HG03565 (cell line): ENCODE data around the gene CCR5AS.
"Not testable (repeated sequence)": the region's sequence is repeated elsewhere in the genome, so short reads cannot be mapped to it uniquely, and the experiment has no call there.

Source experiments
- ATAC-seq: cut with Tn5 transposase; IDR thresholded peaks from one replicate; pipeline ENCODE4 v1.9.1; 2021; ENCODE audit warnings: mild to moderate bottlenecking, moderate library complexity; ENCODE audit not compliant: unreplicated experiment

The CCR5AS gene

DNA sequence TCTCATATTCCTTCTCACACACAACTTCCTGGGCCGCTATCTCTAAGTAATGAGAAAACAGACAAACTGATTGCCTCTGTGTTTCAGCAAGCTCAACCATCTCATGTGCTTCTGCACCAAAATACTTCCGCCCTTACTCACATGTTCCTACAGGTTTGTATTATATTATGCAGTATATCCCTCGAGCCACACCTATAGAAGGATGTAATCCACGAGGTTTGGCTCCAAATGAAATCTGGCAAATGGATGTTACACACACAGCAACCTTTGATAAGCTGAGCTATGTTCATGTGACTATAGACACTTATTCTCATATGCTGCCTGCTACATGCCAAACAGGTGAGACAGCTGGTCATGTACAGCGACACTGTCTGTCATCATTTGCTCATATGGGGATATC lies 22.8 kb upstream of the CCR5AS start:
- ATAC-seq = no peak

DNA sequence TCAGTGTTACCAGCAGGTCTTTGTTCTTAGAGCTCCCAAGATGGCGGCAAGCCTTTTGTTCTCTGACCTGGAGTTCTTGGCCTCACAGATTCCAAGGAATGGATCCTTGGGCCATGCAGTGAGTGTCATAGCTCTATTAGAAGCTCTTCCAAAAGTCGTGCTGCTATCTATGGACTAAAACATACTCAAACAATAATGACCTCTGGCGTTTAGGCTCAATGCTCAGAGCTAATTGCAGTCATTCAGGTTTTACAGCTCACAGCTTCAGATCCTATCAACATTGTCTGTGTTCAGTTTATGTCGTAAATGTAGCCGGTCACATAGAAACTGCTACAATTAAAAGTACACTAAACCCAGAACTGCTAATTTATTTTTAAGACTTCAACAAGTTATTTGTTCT lies 22.4 kb upstream of the CCR5AS start:
- no peak for ATAC-seq

DNA sequence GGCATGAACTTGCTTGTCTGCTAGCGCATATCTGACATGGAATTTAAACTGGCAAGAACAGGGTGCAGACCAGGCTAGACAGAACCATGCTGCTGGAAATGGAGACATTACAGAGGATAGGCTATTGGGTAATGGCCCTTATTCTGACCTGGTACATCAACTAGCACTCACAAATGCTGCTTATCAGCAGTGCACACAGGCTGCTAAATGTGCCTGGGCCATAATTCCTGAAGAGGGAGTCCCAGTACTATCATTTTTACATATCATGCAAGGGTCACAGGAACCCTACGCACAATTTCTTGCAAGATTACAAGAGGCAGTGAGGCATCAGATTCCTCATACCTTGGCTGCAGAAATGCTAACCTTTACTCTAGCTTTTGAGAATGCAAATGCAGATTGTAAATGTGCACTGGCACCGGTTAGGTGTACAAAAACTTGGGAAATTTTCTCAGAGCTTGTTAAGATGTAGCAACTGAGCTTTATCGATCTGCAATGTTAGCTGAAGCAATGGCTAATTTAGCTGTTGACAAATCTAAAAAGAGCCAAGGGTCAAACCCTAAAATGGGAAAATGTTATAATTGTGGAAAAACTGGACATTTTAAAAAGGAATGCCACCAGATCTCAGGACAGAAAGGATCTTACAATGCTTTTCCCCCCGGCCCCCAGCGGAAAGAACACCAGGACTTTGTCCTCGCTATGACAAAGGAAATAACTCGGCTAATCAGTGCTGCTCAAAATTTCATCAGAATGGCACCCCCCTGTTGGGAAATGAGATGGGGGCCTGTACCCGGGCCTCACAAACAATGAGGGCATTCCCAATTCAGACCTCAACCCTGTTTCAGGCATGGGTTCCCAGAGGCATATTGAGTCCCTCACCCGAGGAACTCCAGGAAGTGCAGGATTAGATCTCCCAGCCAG lies 21.3 kb upstream of the CCR5AS start:
- ATAC-seq = no peak

DNA sequence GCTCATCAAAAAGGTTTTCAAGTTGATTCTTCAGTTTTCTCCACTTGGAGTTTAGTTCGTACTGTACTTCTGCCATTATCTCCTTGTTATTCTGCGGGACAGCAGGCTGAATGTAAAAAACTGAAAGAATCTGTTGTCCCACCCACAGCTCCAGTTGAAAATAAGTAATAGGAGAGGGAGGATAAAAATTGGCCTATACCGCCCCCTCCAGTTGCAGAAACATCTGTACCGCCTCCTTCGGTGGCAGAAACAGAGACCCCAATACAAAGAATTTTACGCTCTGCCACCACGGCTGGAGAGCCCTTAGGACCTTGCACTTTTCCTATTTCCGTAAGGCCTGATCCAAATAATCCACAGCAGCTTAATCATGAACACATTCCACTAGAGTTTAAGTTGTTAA lies 20.5 kb upstream of the CCR5AS start:
- ATAC-seq = not testable (repeated sequence)

DNA sequence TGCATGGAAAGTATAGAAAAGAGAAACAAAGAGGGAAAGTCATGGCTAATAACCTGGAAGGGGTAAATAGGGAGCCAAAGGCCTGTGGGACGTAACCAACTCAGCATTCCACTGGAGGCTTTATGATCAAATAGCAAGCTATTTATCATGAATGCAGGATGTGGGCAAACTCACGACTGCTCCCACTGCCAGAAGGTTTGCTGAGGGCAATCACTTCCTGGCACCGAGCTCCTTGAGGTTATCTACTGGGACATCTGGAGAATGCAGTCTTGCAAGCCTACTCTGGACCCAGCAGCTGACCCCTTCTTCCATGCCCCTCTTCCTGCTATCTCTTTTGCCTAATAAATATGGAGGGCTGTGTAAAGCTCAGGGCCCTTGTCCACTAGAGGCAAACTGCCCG lies 19.6 kb upstream of the CCR5AS start:
- ATAC-seq = not testable (repeated sequence)

DNA sequence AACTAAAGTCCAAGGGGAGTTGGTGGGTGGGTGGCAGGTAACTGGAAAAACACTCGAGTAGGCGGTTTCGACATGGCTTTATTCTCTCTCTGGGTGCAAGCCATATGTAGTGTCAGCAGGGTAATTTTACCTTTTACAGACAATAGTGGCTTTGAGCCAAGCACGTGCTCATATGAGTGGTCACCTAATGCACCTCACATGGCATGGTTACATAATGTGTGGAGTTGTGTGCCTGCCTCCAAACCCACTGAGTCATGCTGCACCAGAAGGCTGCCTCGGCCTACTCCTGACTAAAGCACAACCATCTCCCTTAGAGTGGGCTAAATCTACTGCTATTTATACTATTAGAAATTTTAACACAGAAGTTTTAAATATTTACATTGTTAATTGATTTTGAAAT lies 16.7 kb upstream of the CCR5AS start:
- ATAC-seq = no peak

DNA sequence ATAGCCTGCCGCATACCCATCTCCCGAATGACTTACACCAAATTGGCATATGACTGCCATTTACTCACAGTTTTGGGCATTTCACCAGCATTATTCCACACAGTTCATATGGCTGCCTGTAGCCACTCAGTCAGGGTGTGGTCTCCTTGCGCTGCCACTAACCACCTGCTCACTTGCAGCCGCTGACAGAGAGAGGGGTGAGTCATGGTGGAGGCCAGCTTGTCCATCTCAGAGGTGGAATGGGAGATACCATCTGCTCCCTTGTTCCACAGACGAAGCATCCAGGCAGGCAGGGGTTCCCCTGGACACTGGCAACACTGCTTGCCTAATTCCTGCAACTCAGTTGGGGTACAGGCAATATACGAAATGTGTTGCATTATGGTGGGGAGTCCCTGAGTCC lies 15.8 kb upstream of the CCR5AS start:
- ATAC-seq = no peak

DNA sequence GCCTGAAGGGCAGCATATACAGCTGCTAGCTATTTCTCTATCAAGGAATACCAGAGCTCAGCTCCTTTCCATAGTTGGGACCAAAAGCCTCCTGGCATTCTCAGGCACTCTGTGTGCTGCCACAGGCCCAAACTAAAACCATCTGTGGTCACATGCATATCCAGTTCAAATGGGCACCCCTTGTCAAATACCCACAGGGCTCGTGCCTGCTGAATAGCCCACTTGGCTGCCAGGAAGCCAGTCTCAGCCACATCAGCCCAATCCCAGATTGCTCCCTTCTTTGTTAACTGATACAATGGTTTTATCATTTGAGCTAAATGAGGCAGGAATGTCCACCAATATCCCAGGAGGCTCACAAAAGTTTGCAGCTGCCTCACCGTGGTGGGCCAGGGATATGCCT lies 14.1 kb upstream of the CCR5AS start:
- ATAC-seq = no peak

DNA sequence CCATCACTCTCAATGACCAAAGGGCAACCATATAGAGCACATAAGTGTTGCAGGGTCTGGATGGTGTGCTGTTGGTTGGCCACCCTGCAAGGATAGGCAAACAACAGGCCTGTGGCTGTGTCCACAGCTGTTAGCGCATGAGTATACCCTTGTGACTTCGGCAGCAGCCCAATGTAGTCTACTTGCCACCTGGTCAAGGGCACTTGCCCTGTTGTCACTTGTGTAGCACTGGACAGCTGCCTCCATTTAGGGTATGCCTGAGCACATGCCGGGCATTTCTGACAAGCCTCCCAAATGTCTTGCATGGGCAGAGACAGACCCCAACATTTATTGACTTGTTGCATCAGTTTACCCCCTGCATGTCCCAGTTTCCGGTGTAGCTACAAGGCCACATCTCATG lies 12.9 kb upstream of the CCR5AS start:
- ATAC-seq = no peak

DNA sequence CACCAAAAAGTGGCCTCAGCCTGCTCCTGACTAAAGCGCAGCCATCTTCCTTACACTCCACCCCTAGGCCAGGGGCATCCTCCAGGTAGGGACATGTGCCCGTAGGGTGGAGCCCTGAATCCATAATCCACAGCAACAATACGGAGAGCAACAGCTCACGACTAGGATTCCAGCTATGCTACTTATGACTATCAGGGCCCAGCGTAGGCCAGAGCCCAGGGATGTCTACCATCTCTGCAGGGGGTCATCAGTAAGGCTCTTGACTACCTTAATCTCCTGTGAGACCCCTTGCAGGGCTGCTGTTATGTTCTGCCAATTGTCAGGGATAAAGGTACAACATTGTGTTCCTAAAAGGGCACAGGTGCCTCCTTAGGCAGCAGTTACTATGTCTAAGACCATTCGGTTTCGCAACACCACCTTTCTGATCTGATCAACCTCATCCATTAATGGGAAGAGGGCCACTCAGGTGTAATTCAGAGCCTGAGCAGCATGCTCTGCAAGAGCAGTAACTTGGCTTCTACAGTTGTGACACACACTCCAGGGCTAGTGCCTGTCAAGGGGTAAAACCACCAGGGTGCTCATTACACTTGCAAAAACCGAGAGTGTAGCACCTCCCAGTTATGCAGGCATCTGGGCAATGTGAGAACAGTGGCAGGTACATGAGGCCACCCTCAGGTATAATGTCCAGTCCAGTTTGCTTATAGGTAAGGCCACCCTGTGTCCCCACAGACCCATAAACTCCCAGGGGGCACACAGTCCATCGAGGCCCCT lies 11.2 kb upstream of the CCR5AS start:
- ATAC-seq = no peak

DNA sequence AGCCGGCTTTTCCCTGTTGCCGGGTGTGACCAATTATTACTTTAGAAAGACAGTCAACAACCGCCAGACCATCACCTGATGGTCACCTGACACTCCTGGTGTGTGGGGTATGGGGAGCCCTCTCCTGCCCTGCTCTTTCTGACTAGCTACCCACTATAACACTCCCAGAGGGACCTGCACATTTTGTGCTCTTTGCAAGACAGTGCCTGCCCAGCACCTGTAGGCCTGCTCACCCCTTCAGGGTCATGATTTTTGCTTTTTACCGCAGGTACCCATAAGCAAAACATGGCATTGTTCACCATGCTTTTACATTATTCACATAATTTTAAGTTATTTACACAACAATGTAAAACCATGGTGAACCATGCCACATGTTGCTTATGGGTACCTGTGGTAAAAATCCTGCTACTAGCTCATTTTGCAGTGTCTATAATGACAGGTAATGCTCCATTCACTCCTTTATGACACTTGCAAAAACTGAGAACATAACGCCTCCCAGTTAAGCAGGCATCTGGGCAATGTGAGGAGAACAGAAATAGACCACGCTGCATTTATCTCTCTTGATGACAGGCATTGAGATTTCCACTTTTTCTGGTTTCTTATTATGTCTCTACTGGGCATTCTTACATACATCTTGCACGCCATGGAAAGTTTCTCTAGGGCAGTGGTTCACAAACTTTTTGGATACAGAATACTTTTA lies 10.1 kb upstream of the CCR5AS start:
- no peak for ATAC-seq

DNA sequence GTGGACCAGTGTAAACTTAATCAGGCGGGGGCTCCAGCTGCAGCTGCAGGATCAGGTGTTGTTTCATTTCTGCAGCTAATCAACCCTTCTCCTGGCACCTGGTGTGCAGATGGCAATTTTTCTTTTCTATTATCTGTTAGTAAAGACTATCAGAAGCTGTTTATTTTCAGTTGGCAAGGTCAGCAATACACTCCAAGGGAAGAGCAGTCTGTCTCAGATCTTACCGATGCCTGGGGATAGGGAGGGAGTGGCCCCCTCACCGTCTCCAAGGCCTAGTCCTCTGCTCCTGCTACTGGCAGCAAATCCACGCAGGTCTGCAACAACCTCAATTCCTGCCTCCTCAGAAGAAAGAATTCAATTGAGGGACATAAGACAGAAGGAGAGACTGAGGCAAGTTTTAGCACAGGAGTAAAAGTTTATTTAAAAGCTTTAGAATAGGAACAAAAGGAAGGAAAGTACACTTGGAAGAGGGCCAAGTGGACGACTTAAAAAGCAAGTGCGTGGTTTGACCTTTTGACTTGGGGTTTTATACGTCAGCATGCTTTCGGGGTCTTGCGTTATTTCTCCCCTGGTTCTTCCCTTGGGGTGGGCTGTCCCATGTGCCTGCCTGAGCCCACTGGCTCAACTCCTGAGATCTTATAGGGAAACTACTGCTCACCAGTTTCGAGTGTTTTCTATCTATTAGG lies 9.4 kb upstream of the CCR5AS start:
- no peak for ATAC-seq

DNA sequence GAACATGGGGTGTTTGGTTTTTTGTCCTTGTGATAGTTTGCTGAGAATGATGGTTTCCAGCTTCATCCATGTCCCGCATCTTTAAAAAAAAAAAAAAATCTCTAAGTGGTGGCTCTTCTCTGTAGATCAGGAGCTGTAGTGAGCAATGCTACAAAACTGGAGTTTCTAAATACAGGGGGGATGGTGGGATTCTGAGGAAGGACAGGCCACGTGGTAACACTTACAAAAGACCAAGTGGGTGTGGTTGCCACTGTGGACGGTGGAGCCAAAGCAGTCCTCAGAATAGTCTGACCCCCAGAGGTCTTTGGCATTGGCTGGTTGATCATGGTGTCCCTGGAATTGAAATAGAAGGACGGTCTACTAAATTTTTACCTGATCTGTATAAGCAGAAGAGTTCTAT lies 7.9 kb upstream of the CCR5AS start:
- ATAC-seq = no peak

DNA sequence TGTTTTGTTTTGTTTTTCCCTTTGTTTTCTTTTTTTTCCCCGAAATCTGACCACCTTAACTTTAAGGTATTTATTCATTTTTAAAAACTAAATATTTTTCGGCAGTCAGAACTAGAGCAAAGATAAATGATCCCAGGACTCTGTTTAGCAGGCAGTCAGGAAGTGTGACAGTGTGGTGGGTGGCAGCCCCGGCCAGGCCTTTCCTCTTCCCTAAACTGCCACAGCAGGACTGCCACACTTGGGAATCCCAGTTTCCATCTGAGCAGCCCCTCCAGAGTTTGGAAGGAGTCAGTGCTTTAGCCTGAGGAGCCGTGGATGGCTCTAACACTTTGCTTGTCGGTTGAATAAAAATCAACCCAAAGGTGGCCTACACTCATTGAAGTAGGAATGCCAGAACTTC lies 7.1 kb upstream of the CCR5AS start:
- no peak for ATAC-seq

DNA sequence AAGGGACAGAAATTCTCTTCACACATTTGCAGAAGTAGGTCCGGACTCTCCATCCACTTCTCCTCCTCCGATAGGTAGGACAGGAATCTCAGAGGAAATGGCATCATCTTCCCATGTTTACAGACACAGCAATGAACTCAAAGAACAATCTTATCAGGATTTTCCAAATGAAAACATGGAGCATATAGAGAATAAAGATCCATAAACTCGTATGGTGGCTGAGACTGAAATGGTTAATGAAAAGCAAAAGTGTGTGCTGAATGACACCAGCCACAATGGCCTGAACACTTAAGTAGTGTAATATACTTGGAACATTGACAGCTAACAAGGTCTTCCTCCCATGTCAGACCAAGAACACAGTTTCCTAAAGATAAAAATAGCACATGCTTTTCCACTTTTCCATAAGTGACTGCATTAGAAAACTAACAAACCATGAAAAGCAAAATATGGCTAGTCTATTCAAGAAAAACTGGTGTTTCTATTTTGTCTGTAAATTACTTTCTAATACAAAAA lies 6.0 kb upstream of the CCR5AS start:
- ATAC-seq = no peak

DNA sequence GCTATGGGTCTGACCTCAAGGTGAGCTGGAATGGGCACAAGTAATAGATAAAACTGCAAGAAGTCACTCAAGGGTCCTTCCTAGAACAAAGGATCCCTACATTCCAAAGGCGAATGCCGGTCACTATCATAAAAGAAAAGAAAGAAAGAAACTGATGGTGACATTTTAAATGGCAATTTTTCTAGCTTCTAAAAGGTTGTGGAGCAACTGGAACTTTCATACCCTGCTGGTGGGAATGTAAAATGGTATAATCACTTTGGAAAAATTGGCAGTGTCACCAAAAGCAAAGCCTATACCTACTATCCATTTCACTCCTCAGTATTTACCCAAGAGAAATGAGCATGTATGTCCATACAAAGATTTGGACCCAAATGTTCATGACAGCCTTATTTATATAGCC lies 4.4 kb upstream of the CCR5AS start:
- no peak for ATAC-seq

DNA sequence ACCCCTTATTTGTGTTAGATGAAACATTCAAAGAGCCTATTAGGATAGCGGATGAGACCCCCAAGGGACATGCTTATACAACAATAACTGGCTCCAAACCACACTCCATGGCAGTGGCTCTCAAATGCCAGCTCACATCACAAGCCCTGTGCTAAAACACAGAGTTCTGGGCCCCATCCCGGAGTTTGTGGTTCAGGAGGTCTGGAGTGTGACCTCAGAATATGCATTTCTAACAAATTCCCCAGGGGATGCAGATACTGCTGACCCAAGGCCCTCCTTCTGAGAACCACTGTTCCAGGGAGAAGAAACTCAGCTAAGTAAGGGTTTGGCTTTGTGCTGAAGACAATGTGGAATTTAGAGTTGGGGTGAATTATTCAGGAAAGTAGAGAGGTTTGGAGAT lies 3.8 kb upstream of the CCR5AS start:
- no peak for ATAC-seq

DNA sequence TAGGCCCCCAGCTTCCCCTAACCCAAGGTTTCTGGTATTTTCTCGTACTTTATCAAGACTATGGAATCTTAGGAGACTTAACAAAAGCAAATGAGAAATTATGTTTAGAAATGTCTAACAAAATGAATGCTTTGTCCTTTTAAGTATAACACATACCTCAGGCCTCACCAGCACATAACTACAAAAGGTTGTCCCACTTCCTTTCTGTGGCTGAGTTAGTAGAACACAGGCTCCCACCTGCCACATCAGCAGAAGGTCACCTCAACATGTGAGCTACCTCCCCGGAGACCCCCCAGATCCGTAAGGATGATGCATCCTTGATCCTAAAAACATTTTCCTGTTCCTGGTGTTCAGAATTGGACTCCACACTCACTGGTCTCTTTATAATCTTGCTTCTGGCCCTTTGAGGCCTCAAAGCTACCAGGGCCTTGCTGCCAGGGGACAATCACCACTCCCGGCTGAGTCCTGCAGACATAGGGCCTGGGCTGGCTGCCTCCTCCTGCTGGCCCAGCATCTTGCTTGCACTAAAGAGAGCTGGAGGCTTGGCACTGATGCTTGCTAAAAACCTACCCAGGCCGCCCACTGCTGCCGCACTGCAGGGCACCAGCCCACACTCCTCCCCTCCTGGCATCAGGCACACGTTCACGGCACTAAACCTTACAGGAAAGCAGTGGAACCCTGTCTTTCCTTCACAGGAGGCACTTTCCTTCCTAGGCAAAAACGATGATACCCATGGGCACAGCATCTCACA lies 3.0 kb upstream of the CCR5AS start:
- no peak for ATAC-seq

DNA sequence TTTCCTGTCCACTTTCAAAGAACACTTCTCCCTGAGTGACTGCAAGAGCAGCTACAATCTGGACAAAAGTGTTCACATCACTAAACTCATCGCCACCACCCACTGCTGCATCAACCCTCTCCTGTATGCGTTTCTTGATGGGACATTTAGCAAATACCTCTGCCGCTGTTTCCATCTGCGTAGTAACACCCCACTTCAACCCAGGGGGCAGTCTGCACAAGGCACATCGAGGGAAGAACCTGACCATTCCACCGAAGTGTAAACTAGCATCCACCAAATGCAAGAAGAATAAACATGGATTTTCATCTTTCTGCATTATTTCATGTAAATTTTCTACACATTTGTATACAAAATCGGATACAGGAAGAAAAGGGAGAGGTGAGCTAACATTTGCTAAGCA lies 2.0 kb upstream of the CCR5AS start:
- no peak for ATAC-seq

DNA sequence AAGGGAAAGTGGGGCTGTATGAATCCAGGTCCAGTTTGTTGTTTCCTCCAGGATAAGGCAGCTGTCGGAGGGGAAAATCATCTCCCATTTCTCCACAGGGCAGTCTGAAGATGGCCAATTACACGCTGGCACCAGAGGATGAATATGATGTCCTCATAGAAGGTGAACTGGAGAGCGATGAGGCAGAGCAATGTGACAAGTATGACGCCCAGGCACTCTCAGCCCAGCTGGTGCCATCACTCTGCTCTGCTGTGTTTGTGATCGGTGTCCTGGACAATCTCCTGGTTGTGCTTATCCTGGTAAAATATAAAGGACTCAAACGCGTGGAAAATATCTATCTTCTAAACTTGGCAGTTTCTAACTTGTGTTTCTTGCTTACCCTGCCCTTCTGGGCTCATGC lies 1.1 kb upstream of the CCR5AS start:
- no peak for ATAC-seq
